ENCODE data around the gene EMILIN3.

GRCh38 chr20:41393705-41394066 is 27.1 kb upstream of the EMILIN3 start:
- TF ChIP-seq EZH2phosphoT487 (conservative IDR thresholded peaks at IDR 0.05; ENCODE audit: low read length): no peak
- TF ChIP-seq, protein P1, sequence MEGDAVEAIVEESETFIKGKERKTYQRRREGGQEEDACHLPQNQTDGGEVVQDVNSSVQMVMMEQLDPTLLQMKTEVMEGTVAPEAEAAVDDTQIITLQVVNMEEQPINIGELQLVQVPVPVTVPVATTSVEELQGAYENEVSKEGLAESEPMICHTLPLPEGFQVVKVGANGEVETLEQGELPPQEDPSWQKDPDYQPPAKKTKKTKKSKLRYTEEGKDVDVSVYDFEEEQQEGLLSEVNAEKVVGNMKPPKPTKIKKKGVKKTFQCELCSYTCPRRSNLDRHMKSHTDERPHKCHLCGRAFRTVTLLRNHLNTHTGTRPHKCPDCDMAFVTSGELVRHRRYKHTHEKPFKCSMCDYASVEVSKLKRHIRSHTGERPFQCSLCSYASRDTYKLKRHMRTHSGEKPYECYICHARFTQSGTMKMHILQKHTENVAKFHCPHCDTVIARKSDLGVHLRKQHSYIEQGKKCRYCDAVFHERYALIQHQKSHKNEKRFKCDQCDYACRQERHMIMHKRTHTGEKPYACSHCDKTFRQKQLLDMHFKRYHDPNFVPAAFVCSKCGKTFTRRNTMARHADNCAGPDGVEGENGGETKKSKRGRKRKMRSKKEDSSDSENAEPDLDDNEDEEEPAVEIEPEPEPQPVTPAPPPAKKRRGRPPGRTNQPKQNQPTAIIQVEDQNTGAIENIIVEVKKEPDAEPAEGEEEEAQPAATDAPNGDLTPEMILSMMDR (IDR thresholded peaks at IDR 0.05; ENCODE audit: insufficient read depth, low read length, poor library complexity, severe bottlenecking): no peak

Measured in SU-DHL-6 (cell line).